NCI-H2196 (cell line): ENCODE results near the gene HOXC6.
A peak's percentile ranks its signal among the peaks of the same experiment; 100 is the strongest.

Experiments used
- DNase-seq: peaks from one replicate; lab custom pipeline; 2025; ENCODE audit not compliant: unreplicated experiment; lab: John Stamatoyannopoulos, UW

Gene HOXC6

DNA sequence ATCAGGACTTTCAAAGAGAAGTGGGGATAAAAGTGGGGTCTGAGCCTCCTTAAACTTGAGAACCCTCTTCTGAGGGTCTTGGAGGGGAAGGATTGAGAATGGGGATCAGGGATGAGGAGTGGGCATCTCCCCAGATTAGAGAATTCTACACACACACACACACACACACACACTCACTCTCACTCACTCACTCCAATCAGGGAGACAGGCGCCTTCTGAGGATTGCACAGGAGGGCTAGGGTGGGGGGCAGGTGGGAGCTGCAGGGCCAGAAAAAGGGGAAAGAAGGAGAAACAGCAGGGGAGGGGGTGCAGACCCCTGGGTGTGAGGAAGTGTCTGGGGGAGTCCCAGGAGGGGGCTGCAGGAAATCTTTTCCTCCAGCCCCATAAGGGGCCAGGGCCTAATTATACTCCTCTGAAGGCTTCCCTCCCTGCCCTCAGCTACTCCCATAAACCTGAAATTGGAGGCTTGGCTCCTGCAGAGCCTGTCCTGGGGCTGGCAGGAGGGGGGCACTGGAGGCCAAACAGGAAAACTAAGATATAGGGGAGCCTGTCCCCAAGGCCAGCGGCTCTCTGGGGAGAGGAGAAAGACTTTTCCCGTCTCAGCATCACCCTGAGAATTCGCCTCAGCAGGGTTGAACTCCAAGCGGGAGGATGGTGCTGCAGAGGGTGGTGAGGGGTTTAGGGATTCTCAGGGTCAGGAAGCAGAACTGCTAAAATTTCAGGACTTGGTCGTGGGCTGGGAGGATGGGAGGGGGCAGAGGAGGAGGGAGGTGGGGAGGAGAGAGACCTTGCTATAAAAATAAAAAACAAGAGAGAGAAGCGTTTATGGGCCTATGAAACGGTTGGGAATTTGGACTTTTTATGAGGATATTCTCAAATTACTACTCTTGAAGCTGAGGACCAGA is 26.7 kb upstream of the HOXC6 start:
- no peak for DNase-seq

DNA sequence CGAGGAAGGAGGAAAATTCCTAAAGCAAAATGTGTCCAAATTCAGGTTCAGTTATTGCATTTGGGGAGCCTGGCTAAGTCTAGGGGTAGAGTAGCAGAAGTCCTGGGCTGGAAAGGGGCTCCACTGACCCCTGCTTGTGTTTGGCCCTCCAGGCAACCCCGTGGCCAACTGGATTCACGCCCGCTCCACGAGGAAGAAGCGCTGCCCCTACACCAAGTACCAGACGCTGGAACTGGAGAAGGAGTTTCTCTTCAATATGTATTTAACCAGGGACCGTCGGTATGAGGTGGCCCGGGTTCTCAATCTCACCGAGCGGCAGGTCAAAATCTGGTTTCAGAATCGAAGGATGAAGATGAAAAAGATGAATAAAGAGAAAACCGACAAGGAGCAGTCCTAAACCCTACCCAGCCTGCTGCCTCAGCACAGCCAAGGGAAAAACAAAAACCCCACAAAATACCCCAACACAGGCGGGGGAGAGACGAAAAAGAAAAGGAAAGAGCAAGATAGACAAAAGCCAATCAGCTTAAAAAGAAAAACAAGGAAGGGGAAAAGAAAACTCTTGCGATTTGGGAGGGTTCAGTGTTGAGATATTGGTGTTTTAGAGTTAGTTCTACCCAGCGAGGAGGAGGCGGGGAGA is 25.8 kb upstream of the HOXC6 start:
- DNase-seq: no peak

DNA sequence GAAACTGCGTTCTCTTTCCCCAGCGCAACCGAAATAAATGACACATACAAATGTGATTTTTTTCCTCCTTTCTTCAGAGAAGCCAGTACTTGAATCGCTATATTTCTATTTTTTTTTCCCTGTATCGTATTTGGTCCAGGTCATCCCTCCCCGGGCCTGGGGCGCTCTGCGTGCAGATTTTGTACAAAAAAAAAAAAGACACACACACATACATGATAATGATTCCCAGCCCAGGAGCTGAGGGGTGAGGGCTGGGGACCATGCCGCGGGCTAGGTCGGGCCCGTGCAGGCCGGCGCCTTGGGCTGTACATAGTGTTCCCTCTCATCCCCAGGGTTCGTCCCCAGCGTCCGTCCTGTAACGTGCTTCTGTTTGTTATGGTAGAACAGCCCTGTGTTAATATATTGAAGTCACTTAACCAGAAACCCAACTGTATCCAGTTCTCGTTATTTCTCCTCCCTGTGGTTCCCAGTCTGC is 25.3 kb upstream of the HOXC6 start:
- no peak for DNase-seq

DNA sequence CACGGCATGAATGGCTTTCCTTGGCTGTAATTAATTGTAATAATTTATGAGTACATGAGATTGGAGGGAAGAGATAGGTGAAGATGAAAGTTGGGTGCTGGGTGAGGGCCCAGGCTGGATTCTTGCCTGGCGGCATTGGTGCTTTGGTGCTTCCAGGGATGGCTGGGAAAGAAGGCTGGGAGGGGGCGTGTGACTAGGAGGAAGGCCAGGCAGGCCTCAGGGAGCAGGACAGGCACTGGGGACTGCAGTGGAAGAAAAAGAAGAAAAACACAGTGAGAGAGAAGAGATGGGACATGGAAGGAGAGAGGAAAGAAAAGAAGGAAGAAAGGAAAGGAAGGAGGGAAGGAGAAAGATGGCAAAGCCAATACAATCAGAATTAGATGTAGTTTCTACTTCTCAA is 24.6 kb upstream of the HOXC6 start:
- DNase-seq: no peak

DNA sequence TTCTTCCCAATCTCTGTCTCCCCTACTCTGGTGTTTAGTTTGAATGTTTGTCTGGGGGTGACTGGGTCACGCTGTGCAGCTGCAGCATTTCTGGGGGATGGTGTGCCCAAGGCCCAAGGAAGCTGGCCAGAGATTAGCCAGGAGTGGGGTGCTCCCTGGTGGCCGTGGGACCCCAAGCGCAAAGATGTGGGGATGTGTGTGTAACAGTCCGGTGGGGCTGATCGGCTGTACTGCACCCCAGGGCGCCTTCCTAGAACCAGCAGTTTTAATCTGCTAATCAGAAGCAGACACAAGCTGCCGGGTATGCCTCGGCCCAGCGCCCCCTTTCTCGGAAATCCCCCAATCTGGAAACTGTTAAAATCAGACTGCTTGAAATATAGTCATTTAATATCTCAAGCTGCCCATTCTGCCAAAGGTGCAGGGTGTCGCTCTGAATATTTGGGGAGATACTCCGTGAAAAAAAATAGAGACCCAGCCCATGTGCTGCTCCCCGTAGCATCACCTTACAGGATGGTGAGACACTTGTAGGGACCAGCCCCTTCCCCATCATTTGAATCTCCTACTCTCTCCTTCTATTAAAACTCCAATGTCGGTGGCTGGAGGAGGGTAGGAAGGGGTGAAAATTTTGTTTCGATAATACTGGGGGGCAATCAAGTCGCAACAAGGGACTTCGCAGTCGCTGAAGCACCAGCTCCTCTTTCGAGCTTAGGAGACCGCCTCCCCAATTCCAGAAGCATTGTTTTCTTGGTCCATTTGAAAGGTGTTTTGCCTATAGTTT is 24.0 kb upstream of the HOXC6 start:
- no peak for DNase-seq

DNA sequence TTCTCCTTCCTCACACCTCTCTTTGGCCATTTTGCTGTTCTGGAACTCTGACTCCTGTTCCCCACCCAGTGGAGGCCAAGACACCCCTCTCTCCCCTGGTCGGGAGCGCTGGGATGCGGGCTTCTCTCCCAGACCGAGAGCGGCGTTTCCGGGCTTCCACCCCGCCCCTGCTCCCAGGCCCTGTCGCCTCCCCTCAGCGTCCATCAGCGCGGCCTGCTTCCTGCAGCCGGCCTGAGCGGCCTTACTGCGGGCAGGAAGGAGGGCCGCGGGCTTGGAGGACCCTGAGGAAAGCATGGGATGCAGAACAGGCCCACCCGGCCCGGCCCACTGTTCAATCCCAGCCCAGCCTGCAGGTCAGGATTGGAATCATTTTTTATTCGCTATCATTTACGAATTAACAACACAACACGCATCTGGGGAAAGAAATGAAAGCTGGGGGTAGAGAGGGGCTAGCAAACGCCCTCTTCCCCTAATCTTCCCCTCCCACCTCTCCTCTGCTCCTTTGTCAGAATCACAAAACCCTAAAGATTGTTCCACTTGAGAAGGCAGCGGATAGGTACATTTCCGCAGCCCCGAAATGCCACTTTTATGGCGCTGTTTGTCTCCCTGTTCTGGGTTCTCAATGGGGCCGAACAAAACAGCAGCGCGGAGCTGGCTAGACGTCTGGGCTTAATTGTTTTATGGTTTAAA is 23.3 kb upstream of the HOXC6 start:
- no peak for DNase-seq

DNA sequence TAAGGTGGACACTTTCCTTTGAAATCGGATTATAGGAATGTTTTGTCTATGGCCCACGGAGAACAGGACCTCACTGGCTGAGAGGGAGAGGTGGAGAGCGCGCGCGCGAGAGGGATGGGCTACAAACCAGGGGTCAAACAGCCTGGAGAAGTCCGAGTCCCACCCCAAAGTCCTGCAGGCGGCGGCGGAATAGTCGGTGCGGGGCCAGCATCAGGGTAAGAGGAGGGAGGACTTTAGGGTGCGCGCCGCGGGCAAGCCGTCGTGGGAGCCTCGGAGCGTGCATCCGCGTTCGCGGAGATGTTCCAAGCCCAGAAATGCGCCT is 22.7 kb upstream of the HOXC6 start:
- DNase-seq: no peak

DNA sequence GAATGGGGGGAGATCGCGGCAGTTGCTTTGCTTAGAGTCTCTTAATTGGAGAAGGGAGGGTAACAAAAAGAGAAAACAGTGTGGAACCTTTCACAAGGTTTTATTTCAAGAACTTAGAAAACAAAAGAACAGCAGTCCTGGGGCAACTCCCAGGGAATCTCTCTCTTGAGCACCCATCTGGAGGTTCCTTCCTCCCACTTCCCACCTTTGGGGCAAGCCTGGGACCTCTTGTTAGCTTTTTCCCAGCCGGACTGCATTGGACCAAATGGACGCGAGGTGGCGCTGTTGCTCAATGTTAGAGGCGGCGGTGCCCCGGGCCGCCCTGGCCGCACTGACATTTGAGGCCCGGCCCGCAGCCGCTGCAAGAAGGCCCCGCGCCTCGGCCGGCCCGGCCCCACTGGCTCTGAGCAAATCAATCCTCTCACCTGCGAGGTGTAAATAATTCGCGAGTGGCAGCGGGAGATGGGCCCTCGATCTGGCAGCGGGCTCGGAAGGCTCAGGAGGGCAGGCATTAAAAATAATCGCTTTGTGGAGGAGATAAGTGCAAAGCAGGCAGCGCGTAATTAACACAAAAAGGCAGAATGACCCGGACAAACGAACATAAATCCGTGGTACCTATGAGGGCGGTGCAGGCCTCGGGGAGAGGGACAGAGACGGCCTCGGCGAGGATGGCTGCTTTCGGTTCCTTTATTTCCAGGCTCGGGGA is 22.2 kb upstream of the HOXC6 start:
- peak; percentile 90 for DNase-seq

DNA sequence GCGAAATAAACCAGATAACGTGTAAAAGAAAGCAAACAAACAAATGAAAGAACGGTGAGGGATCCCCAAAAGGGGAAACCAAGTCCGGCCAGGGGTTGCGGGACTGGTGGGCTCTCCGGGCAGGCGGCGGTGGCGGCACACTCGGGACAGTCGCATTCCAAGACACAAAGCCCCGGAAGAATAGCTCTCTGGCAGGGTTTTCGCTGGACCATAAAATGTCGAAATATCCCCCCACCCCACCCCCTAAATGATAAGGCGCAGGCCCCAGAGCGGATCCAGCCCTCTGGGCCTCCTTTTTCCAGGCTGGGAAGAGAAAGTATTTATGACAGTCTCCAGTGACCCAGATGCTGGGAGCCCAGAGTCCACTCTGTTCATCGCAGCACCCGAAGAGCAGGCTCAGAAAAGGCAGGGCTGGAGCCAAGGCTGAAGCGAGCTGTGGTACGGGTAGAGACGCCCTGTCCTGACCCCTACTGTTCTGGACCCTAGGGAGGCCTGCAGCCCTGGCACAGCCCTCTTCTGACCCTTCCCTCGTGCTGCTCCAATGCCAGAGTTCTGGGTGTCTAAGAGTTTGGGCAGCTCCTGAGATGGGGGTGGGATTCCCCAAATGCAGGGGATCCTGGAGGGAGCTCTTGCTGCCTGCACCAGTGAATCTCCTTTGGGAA is 21.6 kb upstream of the HOXC6 start:
- DNase-seq: no peak

DNA sequence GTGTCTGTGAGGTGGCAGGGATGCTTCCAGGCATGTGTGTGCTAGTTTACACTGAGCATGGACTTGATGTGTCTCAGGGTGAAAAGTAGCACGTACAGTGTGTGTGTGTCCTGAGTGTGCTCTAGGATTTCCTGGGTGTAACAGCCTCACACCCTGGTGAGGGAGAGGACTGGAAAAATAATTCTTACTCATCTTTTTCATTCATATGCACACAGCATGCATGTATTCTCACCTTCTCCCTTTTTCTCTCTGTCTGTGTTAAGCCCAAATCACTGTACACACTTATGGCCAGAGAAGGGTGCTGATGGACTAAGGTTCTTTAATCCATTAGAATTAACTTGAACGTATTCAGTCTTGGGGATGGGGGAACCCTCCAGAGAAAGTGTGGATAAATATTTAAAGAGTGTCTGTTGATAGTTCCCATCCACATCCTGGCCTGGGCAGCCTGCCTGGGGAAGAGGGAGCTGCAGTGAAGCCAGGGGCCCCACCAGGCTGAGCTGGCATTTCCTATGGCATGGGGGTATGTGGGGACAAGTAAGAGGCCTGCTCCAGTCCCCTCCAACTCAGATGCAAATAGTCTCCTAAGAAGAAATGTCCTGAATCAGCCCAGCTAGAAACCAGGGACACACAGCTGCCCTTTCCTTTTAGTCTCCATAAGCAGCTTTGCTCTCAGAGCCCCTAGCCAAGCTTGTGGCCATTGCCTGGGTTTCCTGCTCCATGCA is 20.5 kb upstream of the HOXC6 start:
- DNase-seq: no peak

DNA sequence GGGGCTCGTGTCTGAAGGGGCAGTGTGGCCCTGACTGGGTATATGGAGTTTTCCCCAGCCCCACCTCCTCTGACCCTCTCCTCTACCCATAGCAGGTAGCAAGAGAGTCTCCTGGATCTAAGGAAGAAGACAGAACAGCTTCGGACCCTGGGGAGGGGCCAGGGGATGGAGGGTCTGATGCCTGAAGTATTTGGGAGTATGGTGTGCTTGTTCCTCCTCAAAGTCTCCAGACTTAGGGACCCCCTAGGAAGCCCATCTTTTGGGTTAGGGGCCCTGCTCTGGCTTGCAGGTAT is 20.0 kb upstream of the HOXC6 start:
- no peak for DNase-seq

DNA sequence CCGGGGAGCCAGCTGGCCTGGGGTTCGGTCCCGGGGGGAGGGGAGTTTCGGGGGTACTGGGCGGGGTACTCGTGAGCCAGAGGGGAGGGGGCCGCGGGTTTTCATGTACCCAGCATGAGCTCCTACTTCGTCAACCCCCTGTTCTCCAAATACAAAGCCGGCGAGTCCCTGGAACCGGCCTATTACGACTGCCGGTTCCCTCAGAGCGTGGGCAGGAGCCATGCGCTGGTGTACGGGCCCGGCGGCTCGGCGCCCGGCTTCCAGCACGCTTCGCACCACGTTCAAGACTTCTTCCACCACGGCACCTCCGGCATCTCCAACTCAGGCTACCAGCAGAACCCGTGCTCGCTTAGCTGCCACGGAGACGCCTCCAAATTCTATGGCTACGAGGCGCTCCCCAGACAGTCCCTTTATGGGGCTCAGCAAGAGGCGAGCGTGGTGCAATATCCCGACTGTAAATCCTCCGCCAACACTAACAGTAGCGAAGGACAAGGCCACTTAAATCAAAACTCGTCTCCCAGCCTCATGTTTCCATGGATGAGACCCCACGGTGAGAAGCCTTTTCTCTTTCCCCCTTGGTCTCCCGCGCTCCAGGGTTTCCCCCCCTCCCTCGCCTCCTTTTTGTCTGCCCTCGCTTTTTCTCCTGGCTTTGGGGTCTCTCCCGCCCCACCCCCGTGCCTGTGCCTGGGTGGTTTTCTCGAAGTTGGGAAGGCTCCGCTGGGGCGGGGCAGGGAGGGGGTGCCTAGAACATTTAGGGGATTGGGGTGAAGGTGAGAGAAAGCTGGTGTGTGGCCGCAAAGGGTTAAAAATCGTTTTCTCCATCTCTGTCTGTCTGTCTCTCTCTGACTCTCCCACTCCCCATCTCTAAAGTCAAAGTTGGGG is 18.8 kb upstream of the HOXC6 start:
- DNase-seq: no peak

DNA sequence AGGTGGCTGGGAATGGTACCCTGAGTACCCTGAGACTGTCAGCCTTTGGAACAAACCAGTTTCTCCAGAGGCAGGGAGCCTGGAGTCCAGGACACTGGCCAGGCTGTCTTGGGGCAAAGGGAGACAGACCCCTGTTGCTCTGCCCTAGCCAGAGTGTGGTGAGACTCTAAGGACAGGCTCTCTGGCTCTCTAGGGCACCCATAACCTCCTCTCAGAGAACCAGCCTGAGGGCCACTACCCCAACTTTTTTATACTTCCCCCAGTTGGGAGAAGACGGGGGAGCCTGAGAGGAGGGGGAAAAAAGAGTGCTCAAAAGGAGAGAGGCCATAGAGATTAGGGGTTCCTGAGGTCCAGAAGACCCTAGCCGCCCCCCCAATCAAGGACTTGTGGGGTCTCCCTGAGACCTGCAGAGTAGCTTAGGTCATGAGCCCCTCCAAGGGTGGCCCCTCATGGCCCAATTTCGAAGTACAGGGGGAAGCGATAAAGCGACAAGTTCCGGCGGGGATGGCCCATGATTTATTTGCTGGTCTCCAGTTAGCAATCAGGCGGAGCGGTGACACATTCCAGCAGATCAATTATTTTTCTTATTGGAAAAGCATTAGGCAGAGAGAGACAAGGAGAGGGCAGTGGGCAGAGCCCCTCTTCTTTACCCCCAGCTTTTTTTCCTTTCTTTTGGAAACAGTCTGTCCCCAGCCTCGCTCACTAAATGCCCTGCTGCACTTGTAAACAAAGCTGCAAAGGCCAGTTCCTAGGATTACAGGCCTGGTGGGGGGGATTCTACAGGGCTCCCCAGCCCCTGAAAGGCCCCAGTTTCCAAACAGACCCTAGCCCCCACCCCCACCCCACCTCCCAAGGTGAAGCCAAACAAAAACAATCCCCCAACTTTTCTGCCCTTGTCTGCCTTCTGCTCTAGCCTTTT is 17.9 kb upstream of the HOXC6 start:
- DNase-seq: no peak

DNA sequence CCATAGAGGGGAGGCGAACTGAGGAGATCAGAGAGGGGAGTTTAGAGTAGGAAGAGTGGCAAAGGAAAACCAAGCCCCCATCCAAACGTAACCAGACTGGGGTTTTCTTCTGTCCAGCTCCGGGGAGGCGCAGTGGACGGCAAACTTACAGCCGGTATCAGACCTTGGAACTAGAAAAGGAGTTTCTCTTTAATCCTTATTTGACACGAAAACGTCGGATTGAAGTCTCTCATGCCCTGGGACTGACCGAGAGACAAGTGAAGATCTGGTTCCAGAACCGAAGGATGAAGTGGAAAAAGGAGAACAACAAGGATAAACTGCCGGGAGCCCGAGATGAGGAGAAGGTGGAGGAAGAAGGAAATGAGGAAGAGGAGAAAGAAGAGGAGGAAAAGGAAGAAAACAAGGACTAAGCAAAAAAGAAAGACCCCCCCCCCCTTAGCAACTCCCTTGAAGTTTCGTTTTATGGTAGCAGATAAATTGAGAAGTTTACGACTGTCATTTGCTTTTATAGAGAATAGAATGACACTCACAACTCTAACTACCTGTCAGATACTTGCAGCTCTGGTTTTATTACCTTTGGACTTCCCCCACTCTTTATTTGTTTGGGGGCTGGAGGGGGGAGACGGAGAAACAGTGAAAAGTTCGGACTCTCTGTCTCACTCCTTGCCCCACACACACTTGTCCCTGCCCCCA is 17.1 kb upstream of the HOXC6 start:
- DNase-seq: no peak

DNA sequence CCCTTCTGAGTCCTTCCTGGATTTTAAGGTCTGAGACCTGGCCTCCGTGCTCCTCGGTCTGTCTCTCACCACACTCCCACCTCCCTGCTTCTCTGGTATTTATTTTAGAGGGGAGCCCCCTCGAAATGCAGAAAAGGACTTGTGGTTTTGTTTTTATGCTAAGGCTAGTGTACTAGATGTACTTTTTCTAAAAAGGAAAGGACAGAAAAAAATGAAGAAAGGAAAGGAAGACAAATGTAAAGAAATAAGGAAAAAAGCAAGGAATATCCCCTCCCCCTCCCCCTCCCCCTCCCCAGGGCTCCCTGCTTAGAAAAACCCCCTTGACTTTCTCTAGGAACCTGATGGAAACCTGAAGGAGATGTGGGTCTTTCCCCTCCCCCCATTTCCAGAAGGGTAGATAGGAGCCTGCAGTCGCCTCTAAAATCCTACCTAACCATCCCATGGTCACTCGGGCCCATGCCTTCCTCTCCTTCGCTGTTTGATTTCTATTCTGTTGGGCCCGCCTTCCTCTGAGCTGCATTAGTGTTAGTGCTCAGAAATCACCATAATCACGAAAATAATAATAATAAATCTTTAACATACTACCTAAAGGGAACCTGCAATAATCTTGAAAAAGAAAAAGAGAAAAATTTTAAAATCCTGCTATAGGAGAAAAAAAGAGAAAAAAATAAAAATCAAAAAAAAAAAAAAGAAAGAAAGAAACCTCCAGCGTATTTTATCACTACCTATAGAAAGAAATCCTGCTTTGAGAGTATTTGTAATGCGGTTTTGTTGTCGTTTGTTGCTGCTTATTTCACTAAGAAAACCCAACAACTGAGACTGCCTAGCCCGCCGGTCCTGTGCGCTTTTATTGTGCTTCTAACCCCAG is 16.3 kb upstream of the HOXC6 start:
- DNase-seq: no peak
